GM18507 (cell line): ENCODE data around the gene IFI27L2.

ENCODE experiments used
- DNase-seq: peaks from one replicate; pipeline ENCODE4 v3.0.0; 2011; ENCODE audit warnings: low read depth; ENCODE audit not compliant: insufficient read length; ENCODE audit errors: extremely low spot score
- FAIRE-seq: peaks from 2 replicates; lab custom pipeline; 2011; peaks lifted over from hg19 to GRCh38; lab: Jason Lieb, UNC

IFI27L2 gene

GRCh38 chr14:94110552-94111181 lies 18.7 kb downstream of the IFI27L2 start, which contains the start of gene IFI27:
Gene IFI27 (plus strand): TSS chr14:94110736.
- DNase-seq = no peak
- FAIRE-seq = no peak

DNA sequence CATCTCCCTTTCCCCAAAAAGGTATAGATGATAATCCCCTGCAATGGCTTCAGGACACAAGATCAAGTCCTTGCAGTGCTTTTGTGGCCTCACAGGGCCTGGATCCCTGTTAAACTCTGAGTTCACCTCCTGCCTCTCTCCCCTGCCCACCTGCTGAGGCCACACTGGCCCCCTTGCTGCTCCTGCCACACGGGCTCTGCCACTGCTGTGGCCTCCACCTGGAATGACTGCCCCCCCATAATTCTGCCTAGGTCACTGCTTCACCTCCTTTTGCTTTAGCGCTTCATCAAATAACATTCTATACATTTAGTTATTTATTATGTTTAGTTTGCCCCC lies 19.5 kb downstream of the IFI27L2 start:
- FAIRE-seq (no peak), DNase-seq (no peak)

DNA sequence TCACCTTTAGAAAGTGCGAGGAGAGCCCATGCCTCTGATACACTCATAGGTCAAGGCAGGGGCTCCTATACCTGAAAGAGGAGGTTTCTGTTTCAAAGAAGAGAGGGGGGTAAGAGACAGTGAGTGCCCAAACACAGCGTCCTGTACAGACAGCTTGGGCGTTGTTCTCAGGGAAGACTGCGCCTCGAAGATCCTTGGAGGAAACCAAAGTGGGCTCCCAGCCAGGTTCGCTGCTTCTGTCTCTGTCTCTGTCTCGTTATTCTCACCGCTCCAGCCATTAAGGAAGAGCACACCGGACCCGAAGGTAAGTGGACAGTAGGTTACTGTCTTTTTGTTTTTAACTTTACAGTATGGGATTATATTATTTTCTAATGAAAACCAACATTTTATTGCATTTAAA lies 24.7 kb downstream of the IFI27L2 start:
- no peak for DNase-seq
- FAIRE-seq = no peak

DNA sequence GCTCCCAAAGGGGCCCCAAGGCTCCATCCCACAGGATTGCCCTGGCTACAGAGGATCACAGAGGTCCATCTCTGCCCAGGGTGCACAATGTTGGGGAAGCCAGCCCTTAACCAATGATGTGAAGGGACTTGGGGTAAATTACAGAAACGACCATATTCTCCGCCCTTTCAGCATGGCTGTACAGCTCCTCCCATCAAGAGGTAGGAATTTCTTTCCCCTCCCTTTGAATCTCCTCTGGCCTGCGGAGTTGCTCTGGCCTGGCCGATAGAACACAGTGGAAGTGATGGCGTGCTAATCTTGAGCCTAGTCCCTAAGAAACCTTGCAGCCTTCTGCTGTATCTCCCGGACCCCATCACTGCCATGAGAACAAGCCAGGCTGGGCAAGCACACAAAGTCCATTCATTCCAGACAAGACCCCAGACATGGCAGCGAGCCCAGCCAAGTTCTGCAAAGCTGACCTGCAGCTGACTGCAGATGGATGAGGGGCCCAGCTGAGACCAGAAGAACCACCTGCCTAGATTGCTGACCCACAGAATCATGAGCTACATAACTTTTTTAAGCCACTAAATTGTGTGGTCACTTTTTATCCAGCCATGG lies 25.8 kb downstream of the IFI27L2 start:
- FAIRE-seq = no peak
- no peak for DNase-seq

DNA sequence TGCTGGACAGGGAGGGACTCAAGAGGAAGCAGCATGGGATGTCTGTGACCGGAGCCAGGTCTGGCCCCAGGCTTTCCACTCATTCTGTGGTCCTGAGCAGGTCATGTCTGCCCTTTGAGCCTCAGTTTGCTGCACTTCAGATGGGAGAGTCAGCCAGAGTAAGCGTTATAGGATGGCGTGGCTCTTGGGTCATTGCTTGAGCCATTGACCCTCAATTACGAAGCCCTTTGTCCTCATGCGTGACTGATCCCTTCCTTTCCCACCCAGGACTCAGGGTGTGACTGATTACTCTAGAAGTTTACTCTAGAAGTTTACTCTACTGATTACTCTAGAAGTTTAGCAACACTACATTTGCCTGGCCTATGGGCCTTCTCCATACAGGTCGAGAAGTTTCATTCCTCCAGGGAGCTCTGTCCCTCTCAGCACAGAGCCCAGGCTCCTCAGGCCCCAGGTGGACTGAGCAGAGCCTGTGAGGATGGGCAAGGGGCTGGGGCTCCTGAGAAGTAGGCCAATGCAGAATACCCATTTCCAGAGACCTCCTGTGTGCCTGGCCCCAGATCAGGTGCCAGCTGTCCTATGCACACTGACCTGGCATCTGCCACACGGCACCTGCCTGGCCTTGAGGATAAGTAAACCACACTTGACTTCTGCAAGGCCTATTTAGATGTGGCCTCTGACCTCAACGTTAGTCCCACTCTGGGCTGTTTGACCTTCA lies 26.5 kb downstream of the IFI27L2 start:
- no peak for DNase-seq
- no peak for FAIRE-seq

DNA sequence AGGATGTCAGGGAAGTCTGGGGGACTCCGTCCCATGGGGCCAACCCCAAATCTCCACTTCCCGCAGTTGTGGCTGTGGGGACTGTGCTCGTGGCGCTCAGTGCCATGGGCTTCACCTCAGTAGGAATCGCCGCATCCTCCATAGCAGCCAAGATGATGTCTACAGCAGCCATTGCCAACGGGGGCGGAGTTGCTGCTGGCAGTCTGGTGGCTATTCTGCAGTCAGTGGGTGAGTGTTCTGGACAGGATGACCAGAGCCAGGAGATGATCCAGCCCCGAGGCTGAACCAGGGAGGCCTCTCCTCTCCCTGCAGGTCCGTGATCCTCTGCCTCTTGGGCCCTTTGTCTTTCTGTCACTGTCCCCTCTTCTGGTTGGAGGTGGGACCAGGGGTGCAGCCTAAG lies 27.7 kb downstream of the IFI27L2 start:
- FAIRE-seq = no peak
- DNase-seq = no peak

GRCh38 chr14:94100847-94101246 lies 28.6 kb downstream of the IFI27L2 start:
- DNase-seq (no peak), FAIRE-seq (no peak)

- no peak for FAIRE-seq
- DNase-seq = no peak
Observed at GRCh38 chr14:94099006-94099405, 30.4 kb downstream of the IFI27L2 start.

DNA sequence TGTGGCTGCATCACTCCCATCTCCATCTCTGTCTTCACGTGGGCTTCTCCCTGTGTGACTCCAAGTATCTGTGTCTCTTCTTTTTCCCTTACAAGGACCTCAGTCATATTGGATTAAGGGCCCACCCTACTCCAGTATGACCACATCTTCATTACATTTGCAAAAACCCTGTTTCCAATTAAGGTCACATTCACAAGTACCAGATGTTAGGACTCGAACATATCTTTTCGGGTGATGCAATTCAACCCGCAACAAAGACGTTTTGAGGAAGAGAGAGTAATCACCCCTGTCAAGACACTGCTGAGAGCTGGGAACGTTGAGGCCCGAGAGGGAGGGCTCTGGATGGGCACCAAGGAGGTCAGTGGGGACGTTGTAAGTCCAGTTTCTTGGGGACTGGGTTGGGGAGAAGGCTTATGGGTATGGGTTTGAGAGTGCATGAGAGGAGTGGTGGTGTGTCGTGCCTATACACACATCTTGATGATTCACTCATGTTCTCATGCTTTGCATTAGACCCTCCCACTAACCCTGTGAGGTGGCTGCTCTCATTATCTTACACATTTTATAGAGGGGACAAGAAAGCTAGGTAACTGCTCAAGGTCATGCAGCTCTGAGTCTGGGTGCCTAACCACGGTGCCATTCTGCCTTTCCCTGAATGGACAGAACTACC lies 30.9 kb downstream of the IFI27L2 start:
- no peak for DNase-seq
- no peak for FAIRE-seq

DNA sequence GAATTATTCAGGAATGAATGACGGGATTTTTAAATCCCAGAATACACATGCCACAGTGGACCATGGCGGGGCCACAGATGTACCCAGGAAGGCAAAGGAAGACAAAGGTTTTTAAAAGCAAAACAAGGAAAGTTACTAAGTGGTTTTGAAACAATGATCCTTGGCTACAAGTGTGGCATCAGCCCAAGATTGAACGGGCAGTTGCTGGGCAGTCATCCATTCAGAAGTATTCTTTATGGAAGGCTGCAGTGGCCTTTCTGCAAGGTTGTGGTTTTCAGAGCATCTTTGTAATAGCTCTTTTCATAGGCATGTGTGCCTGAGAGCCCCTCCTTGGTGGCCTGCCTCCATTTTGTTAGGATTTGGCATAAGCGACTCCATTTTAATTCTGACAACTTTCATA lies 32.3 kb downstream of the IFI27L2 start:
- DNase-seq (no peak), FAIRE-seq (no peak)

DNA sequence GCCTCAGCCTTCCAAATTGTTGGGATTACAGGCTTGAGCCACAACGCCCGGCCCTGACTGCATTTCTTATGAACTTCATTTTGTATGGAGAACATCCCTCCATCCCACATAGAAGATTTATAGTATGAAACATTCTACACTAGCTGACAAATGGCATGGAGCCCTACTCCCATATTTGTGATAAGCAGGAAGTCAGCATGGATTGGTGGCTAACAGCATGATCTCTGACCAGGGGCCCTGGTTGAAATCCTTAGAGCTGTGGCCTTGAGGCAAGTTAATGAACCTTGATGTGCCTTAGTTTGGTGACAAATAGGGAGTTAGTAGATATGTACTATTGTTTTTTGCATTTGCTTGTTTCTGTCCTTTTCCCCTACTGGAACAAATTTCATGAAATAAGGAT lies 36.0 kb downstream of the IFI27L2 start:
- FAIRE-seq (no peak), DNase-seq (no peak)

DNA sequence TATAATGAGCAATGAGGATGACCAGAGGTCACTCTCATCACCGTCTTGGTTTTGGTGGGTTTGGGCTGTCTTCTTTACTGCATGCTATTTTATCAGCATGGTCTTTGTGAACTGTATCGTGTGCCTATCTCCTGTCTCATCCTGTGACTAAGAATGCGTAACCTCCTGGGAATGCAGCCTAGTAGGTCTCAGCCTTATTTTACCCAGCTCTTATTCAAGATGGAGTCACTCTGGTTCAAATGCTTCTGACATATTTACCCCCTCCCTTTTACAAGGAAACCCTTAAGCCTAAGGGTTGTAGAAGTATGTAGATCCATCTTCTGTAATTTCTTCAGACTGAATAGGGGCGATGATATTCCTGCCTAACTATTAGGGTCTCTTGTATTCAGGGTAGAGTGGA lies 39.9 kb downstream of the IFI27L2 start:
- no peak for DNase-seq
- no peak for FAIRE-seq

DNA sequence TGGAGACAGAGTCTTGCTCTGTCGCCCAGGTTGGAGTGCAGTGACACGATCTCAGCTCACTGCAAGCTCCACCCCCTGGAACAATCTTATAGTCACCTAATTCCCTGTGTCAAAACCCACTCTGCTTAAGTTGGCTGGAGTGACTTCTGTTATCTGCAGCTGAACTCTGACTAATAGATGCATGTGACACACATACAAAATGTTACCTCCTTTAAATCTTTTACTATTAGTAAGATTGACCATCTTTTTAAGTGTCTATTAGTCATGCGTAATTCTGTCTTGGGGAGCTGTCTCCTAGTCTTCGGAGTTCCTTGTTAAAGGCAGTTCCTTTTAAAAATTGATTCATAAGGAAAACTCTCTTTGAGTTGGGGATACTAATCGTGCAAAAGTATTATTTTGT lies 40.9 kb downstream of the IFI27L2 start:
- no peak for DNase-seq
- FAIRE-seq = no peak

DNA sequence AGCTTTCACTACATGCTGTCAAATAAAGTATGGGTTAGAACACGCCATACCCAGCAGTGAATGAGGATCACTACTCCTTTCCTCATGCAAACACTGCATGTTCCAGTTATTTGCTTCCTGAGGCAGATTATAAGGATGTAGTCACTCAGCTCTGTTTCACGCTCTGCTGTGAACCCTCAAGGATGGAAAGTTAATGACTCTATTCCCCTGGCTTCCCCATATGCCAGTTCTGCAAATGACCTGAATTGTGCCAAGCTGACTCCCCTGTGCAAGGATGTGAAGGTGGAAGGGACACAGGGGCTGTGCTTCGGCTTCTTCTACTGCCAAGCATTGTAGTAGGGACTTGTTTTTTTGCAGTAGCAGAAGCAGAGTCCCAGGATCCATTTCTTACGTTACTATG lies 41.5 kb downstream of the IFI27L2 start:
- DNase-seq = no peak
- FAIRE-seq = no peak

DNA sequence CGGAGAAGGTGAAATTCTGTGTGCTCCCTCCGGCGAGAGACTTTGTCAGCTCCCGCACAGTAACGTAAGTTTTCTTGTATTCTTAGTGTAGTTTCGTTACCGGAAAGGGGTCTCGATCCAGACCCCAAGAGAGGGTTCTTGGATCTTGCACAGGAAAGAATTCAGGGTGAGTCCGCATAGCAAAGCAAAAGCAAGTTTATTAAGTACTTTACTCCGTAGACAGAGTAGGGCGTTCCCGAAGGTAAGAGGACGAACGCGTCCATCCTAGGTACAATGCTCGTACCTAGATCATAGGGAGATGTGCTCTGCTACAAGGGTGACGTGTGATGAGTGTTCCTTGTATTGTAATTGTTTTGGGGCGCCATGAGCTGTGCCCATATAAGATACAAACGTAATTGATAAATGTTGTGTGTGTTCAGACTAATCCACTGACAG lies 48.0 kb downstream of the IFI27L2 start:
- FAIRE-seq (no peak), DNase-seq (no peak)

GRCh38 chr14:94080621-94081385 lies 48.6 kb downstream of the IFI27L2 start, which contains the start of the genes DDX24 and IFI27L1:
Gene DDX24 (minus strand): TSS chr14:94081202. CDS start chr14:94079742, 1,460 bp downstream.
Gene IFI27L1 (plus strand): TSS chr14:94081310. CDS start chr14:94096938, 15,628 bp downstream.
- FAIRE-seq (peak; percentile 95), DNase-seq (peak; percentile 96)

GRCh38 chr14:94079891-94080620 lies 49.3 kb downstream of the IFI27L2 start:
- DNase-seq (no peak), FAIRE-seq (no peak)

DNA sequence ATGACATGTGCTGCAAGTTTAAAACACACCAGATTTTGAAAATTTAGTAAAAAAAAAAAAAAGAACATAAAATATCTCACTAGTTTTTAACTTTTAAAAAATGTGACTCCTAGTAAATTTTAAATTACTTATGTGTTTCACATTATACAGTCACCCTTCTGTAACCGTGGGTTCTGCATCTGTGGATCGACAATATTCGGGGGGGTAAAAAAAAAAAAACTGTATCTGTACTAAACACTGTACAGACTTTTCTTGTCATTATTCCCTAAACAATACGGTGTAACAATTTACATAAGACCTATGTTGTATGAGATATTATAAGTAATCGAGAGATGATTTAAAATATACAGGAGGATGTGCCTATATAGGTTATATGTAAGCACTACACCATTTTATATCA lies 51.6 kb downstream of the IFI27L2 start:
- FAIRE-seq = no peak
- no peak for DNase-seq
